Esophagus squamous epithelium (tissue), 4 donors: ENCODE measurements around the gene CACNA1F.

Experiments used
- POLR2A ChIP-seq, 4 donors: fragments of 450-650 bp; IDR thresholded peaks; one replicate each; pipeline ENCODE4 v1.6.1; 2017; ENCODE audit warnings: antibody characterized with exemption in 4 of 4, mild to moderate bottlenecking in 4 of 4, moderate library complexity in 3 of 4
- TF ChIP-seq, protein P1 (sequence below), 6 experiments: fragments of 450-650 bp in 4 of 6; fragments of 200-600 bp in 2 of 6; sonication (generic) in 2 of 6; IDR thresholded peaks; one replicate each; pipeline ENCODE4 v1.5.1; 2016 to 2019; ENCODE audit warnings: antibody characterized with exemption in 6 of 6, mild to moderate bottlenecking in 4 of 6, moderate library complexity in 4 of 6

DNA sequence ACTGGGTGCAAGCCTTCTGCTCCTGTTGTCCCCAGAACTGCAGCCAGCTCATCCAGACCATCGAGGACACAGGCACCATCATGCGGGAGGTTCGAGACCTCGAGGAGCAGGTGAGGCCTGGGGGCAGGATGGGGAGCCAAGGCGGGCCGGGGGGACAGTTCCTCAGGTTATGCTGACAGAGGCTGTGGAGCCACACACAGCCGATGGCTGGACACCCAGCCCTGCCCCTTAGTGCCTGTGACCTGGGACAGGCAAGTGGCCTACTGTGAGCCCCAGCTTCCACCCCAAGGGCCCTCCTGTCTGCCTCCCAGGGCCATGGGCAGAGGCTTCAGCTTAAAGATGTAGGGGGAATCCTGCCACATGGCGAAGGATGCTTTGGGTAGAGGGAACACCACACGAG, 16.5 kb upstream of the CACNA1F start:
- TF ChIP-seq, protein P1, sequence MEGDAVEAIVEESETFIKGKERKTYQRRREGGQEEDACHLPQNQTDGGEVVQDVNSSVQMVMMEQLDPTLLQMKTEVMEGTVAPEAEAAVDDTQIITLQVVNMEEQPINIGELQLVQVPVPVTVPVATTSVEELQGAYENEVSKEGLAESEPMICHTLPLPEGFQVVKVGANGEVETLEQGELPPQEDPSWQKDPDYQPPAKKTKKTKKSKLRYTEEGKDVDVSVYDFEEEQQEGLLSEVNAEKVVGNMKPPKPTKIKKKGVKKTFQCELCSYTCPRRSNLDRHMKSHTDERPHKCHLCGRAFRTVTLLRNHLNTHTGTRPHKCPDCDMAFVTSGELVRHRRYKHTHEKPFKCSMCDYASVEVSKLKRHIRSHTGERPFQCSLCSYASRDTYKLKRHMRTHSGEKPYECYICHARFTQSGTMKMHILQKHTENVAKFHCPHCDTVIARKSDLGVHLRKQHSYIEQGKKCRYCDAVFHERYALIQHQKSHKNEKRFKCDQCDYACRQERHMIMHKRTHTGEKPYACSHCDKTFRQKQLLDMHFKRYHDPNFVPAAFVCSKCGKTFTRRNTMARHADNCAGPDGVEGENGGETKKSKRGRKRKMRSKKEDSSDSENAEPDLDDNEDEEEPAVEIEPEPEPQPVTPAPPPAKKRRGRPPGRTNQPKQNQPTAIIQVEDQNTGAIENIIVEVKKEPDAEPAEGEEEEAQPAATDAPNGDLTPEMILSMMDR (IDR thresholded peaks at IDR 0.05): no peak
- no peak for TF ChIP-seq POLR2A (IDR thresholded peaks at IDR 0.05)
